Measurements from ENCODE around the gene HOXD8. TPM values are rescaled to one million over a fixed set of nuclear protein-coding genes. Genes with fewer than 3 reads are reported as not detected.
A peak's percentile ranks its signal among the peaks of the same experiment; 100 is the strongest.

HOXD8 gene
- total RNA-seq, 6 donors from 2014 or later, result 0.43 to 2.3 (median 0.74) TPM; not detected in 1

DNA sequence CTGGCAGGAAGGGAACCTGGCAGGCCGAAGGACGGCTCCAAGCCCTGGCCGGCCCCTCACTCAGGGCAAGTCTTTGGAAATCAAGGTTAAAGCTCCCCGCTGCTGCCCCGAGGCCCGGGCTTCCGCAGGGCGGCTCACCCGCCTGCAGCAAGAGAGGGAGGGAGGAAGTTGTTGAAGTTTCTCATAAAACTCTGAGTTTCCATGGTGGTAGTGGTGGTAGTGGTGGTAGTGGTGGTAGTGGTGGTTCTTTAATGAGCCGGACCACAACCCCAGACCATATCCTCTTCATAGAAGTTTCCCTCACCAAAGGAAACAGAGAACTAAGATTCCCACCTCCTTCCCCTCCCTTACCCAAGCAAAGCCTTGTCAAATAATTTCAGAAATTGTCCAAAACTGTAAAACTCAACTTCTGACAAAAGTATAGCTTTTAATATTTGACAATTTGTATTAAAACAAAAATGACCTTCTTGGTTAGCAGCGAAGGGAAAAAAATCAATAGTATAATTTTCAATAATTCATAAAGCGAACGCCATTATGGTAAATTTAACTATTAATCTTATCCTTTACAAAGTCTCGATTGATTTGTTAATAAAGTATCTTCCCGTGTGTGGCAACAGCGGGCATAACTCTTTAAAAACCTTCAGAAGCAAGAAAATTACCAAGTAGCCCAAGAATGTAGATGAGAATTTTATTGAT lies 14.4 kb upstream of the HOXD8 start:
- WGBS, 2 donors, result 17 to 27% methylated on average over 13 to 16 of the region's 16 CpGs
- TF ChIP-seq EP300 (IDR thresholded peaks at IDR 0.05) (no peak), POLR2A (IDR thresholded peaks at IDR 0.05) (no peak), POLR2AphosphoS5 (IDR thresholded peaks at IDR 0.05) (no peak)
- TF ChIP-seq, protein P1, sequence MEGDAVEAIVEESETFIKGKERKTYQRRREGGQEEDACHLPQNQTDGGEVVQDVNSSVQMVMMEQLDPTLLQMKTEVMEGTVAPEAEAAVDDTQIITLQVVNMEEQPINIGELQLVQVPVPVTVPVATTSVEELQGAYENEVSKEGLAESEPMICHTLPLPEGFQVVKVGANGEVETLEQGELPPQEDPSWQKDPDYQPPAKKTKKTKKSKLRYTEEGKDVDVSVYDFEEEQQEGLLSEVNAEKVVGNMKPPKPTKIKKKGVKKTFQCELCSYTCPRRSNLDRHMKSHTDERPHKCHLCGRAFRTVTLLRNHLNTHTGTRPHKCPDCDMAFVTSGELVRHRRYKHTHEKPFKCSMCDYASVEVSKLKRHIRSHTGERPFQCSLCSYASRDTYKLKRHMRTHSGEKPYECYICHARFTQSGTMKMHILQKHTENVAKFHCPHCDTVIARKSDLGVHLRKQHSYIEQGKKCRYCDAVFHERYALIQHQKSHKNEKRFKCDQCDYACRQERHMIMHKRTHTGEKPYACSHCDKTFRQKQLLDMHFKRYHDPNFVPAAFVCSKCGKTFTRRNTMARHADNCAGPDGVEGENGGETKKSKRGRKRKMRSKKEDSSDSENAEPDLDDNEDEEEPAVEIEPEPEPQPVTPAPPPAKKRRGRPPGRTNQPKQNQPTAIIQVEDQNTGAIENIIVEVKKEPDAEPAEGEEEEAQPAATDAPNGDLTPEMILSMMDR (IDR thresholded peaks at IDR 0.05), result no peak
- DNase-seq (no peak), ATAC-seq (ENCODE audit: low FRiP score in 2 of 2) (no peak)
- Histone ChIP-seq H3K27me3 (peaks cover 2 to 92% (median 41%) of the 10 kb centered on the region in 4 donors), H3K4me1 (peaks cover 0 to 4% (median 4%) of the 10 kb centered on the region in 4 donors), H3K4me3 (no peak overlapping the region), H3K27ac (no peak overlapping the region), H3K36me3 (no peaks in the 10 kb centered on the region), H3K9me3 (no peaks in the 10 kb centered on the region)

DNA sequence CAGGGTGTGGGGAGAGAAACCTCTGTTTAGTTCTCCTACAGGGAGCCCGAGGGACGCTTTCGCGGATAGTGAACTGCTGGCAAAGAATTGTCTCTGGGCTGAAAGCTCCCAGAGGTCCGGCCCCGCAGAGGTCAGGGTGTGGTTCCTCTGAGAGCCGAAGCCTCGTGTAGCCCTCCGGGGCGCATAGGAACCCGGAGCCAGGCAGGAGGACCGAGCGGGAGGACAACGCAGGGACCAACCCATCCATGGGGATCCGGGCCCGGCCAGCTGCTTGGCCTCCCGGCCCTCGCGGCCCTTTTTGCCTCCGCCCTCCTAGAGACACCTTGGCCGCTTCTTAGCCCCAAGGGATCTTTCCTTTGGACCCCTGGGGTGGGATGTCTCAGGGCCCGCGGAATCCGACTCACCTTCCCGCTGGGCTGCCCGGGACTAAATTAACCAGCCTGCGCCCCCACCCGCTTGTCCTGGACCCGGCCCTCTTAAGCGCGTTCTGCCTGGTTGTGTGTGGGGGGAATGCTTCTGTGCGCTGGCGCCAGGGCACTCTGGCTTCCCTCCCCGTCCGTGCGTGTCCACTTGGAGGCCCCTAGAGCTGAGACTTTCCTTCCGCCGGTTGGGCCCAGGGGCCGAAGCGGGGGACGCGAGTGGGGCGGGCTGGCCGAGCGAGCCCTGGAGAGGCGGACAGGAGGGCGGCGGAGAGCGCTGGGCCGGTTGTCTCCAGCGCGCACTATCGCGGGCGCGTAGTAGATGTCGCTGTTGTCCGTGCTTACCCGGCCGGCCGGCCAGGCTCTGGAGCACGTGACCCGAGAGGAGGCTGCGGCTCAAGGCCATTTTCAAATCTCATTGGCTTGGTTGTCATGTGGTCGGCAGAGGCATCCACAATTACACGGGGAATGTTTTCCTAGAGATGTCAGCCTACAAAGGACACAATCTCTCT lies 13.4 kb upstream of the HOXD8 start, which contains the start of gene HOXD10:
HOXD10 (plus strand) TSS at position 896 of the 931 bp plus-strand sequence. CDS start 56 bp downstream, outside the sequence.
- H3K27me3 ChIP-seq, result peaks cover 3 to 91% (median 44%) of the 10 kb centered on the region in 4 donors
- 10 to 12% methylated on average over 13 to 45 of the region's 66 CpGs for WGBS, 2 donors
- peak in 1 of 2 donors; percentile 65 for ATAC-seq (ENCODE audit: low FRiP score in 2 of 2)

DNA sequence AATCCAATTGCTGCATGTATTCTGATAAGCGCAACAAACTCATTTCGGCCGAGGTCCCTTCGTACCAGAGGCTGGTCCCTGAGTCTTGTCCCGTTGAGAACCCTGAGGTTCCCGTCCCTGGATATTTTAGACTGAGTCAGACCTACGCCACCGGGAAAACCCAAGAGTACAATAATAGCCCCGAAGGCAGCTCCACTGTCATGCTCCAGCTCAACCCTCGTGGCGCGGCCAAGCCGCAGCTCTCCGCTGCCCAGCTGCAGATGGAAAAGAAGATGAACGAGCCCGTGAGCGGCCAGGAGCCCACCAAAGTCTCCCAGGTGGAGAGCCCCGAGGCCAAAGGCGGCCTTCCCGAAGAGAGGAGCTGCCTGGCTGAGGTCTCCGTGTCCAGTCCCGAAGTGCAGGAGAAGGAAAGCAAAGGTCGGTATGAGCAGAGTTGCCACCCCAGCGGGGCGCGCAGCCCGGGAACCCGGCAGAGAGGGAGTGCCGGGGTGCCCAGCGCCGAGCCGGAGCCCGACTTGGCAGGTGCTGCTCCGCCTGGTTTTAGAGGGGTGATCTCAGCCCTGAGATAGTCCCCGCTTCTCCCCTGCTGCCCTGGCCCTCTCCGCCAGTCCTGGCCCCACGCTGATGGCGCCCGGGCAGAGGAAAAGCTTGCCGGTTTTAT lies 12.2 kb upstream of the HOXD8 start:
- peaks cover 3 to 14% (median 7%) of the 10 kb centered on the region in 4 donors for H3K4me1 ChIP-seq

More for the DNA sequence above, 13.4 kb upstream of the HOXD8 start, which contains the start of gene HOXD10:
- Histone ChIP-seq H3K36me3 (no peaks in the 10 kb centered on the region), H3K27ac (no peak within 1 kb of the TSS), H3K4me3 (no peak within 1 kb of the TSS), H3K4me1 (peaks cover 0 to 4% (median 4%) of the 10 kb centered on the region in 4 donors), H3K9me3 (no peaks in the 10 kb centered on the region)
- peak in 1 of 2 donors; percentile 81 for DNase-seq
- no peak for TF ChIP-seq POLR2A (IDR thresholded peaks at IDR 0.05)
- no peak for TF ChIP-seq EP300 (IDR thresholded peaks at IDR 0.05)
- TF ChIP-seq POLR2AphosphoS5 (IDR thresholded peaks at IDR 0.05), result no peak
- TF ChIP-seq, protein P1 (IDR thresholded peaks at IDR 0.05), result no peak

DNA sequence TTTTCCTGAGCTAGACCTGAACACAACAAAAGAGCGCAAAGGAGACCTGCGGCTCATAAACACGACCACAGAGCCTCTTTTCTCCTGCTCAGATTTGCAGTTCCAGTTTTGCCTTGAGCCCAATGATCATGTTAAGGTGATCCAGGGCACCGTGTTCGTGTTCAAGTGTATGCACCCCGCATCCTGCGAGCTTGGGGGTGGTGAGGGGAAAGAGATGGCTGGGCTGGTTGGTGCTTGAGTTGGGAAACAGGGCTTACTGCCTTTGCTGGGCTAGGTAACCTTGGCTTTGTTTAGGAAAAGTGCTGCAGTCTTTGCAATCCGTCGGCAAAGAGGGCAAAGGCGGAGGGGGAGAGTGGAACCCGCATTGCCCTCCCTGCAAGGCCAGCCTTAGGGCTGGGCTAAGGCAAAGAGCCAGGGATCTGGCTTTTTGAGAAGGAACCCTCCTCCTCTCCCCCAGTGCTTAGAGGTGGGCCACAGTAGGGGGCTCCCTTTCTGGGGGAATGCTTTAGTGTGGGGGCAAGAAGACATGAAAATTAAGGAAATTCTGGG lies 11.6 kb upstream of the HOXD8 start:
- Histone ChIP-seq H3K4me3 (no peak overlapping the region), H3K9me3 (peaks cover 0 to 5% (median 0%) of the 10 kb centered on the region in 4 donors), H3K27me3 (peaks cover 3 to 91% (median 48%) of the 10 kb centered on the region in 4 donors), H3K27ac (no peak overlapping the region), H3K4me1 (peaks cover 9 to 20% (median 13%) of the 10 kb centered on the region in 4 donors), H3K36me3 (no peaks in the 10 kb centered on the region)
- DNase-seq (no peak), ATAC-seq (ENCODE audit: low FRiP score in 2 of 2) (no peak)
- TF ChIP-seq EP300 (IDR thresholded peaks at IDR 0.05) (no peak), POLR2A (IDR thresholded peaks at IDR 0.05) (no peak)
- TF ChIP-seq, protein P1 (IDR thresholded peaks at IDR 0.05), result no peak
- 8 to 20% methylated on average over 10 to 11 of the region's 11 CpGs for WGBS, 2 donors

More for the DNA sequence above, 12.2 kb upstream of the HOXD8 start:
- Histone ChIP-seq H3K27me3 (peaks cover 3 to 91% (median 47%) of the 10 kb centered on the region in 4 donors), H3K9me3 (peaks cover 0 to 5% (median 0%) of the 10 kb centered on the region in 4 donors), H3K4me3 (no peak overlapping the region), H3K36me3 (no peaks in the 10 kb centered on the region), H3K27ac (no peak overlapping the region)
- TF ChIP-seq EP300 (IDR thresholded peaks at IDR 0.05) (no peak), POLR2AphosphoS5 (IDR thresholded peaks at IDR 0.05) (no peak), POLR2A (IDR thresholded peaks at IDR 0.05) (no peak)
- TF ChIP-seq, protein P1 (IDR thresholded peaks at IDR 0.05), result no peak
- ATAC-seq (ENCODE audit: low FRiP score in 2 of 2), result peak in 1 of 2 donors; percentile 39
- 29% methylated on average over 13 to 31 of the region's 40 CpGs for whole genome bisulfite sequencing, 2 donors
- DNase-seq, result peak in 1 of 2 donors; percentile 70

Data from upper lobe of left lung (tissue), 6 donors.